Endothelial cell (in vitro differentiated cells): ENCODE results near the gene NOX3. TPM values are rescaled to one million over a fixed set of nuclear protein-coding genes. Genes with fewer than 3 reads are reported as not detected.

ENCODE experiments used
- DNase-seq: peaks from one replicate; pipeline ENCODE4 v3.0.0; 2021; ENCODE audit warnings: low spot score
- H3K27ac Mint-ChIP-seq: one replicate; pipeline ENCODE4 v1.8.0; 2021; ENCODE audit warnings: mixed read lengths, inconsistent platforms; ENCODE audit not compliant: unreplicated experiment
- H3K27me3 Mint-ChIP-seq: one replicate; pipeline ENCODE4 v1.8.0; 2021; ENCODE audit warnings: mild to moderate bottlenecking, moderate library complexity, mixed read lengths, inconsistent platforms; ENCODE audit not compliant: unreplicated experiment
- H3K36me3 Mint-ChIP-seq: one replicate; pipeline ENCODE4 v1.8.0; 2021; ENCODE audit warnings: mild to moderate bottlenecking, low read depth, mixed read lengths, inconsistent platforms; ENCODE audit not compliant: unreplicated experiment
- H3K4me1 Mint-ChIP-seq: one replicate; pipeline ENCODE4 v1.8.0; 2021; ENCODE audit warnings: mild to moderate bottlenecking, mixed read lengths, inconsistent platforms; ENCODE audit not compliant: unreplicated experiment
- H3K4me3 Mint-ChIP-seq: one replicate; pipeline ENCODE4 v1.8.0; 2021; ENCODE audit warnings: mild to moderate bottlenecking, mixed read lengths, inconsistent platforms; ENCODE audit not compliant: unreplicated experiment
- H3K9me3 Mint-ChIP-seq: one replicate; pipeline ENCODE4 v1.8.0; 2021; ENCODE audit warnings: mixed read lengths, inconsistent platforms; ENCODE audit not compliant: unreplicated experiment
- CTCF ChIP-seq: fragments of 200-600 bp; sonication (generic); IDR thresholded peaks from one replicate; pipeline ENCODE4 v1.5.0; 2021; ENCODE audit warnings: antibody characterized with exemption; ENCODE audit not compliant: unreplicated experiment
- long read RNA-seq: library from polyadenylated mRNA; unstranded; transcript quantifications from one replicate; pipeline ENCODE4 v2.0.0, GENCODE V29; 2020; ENCODE audit not compliant: unreplicated experiment
- total RNA-seq: library from RNA; stranded (reverse); fragmentation: NEBNext Ultra II Directional; extraction: Animal tissue kit (Norgen Biotek cat#: 25700); gene quantifications from one replicate; pipeline ENCODE4 v1.2.1, GENCODE V29; 2021; ENCODE audit not compliant: unreplicated experiment

Gene NOX3
- not detected for total RNA-seq
- long read RNA-seq: 0 reads

DNA sequence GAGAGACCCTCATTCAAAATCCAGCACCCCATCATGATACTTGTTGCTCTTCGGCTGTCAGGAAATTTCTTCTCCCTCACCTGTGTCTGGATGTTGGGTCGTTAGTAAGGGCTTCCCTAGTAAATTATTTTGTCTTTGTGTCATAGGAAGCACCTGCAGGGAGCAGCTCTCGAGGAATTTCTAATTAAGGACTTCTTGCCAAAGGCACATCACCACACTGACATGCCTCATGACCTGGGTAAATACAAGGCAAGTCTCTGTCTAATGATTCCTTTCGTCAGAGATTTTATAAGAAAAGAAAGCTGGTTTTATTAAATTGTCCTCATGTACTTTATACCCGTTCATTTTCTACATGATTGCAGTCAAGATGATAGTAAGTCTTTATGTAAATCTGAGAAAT lies at the start of gene NOX3:
Gene NOX3, minus strand, starts transcription at position 74 of the 400 bp plus-strand sequence. Its CDS starts 39 bp downstream, at position 35.
- no peaks in the 10 kb centered on the region for H3K9me3 Mint-ChIP-seq
- no peaks in the 10 kb centered on the region for H3K27me3 Mint-ChIP-seq
- no peak for DNase-seq
- no peaks in the 10 kb centered on the region for H3K36me3 Mint-ChIP-seq
- TF ChIP-seq CTCF: no peak
- H3K27ac Mint-ChIP-seq: no peak within 1 kb of the TSS
- H3K4me1 Mint-ChIP-seq: peaks cover 19% of the 10 kb centered on the region
- no peak within 1 kb of the TSS for H3K4me3 Mint-ChIP-seq

GRCh38 chr6:155504848-155505607 lies 49.4 kb upstream of the NOX3 start:
- DNase-seq: no peak
- Mint-ChIP-seq H3K36me3 (no peaks in the 10 kb centered on the region), H3K4me3 (no peak overlapping the region), H3K9me3 (no peaks in the 10 kb centered on the region), H3K27me3 (no peaks in the 10 kb centered on the region), H3K27ac (no peak overlapping the region), H3K4me1 (no peaks in the 10 kb centered on the region)
- TF ChIP-seq CTCF: no peak

DNA sequence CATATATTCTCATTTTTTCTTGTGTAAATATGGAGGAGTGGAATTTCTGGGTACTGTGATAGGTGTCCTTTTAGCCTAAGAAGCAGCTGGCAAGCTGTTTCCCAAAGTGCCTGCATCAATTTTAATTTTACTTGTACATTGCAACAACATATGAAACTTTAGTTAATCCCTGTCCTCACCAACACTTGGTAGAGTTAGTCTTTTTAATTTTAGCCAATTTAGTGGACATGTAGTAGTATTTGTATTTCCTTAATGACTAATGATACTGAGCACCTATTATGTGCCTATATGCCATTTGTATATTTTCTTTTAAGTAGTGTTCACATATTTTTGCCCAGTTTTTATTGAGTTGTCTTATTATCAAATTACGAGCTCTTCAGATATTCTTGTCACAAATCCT lies 46.8 kb upstream of the NOX3 start:
- no peak for DNase-seq
- H3K36me3 Mint-ChIP-seq: no peaks in the 10 kb centered on the region
- no peaks in the 10 kb centered on the region for H3K9me3 Mint-ChIP-seq
- H3K4me1 Mint-ChIP-seq: no peaks in the 10 kb centered on the region
- no peaks in the 10 kb centered on the region for H3K27me3 Mint-ChIP-seq
- no peak for TF ChIP-seq CTCF
- no peak overlapping the region for H3K4me3 Mint-ChIP-seq
- H3K27ac Mint-ChIP-seq: no peak overlapping the region

DNA sequence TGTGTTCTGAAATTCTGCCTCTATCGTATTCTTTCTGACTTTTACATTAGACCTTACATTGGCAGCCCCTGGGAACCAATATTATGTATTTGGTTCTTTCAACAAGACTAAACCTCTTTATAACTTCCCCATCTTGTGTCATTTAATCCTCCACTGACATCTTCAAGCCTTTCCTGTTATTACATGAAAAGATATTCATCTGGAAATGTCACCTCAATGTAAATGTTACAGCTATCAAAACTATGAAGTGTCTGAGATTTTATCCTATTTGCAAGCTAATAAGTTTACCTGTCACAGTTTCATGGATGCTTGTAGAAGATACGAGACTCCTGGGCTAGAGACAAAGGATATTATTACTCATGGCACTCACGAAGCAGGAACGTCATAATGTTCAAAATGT lies 43.9 kb upstream of the NOX3 start:
- H3K4me3 Mint-ChIP-seq: no peak overlapping the region
- no peaks in the 10 kb centered on the region for H3K36me3 Mint-ChIP-seq
- peaks cover 1% of the 10 kb centered on the region for H3K4me1 Mint-ChIP-seq
- no peaks in the 10 kb centered on the region for H3K9me3 Mint-ChIP-seq
- DNase-seq: no peak
- H3K27ac Mint-ChIP-seq: no peak overlapping the region
- no peak for TF ChIP-seq CTCF
- no peaks in the 10 kb centered on the region for H3K27me3 Mint-ChIP-seq

- H3K4me1 Mint-ChIP-seq: peaks cover 8% of the 10 kb centered on the region
- no peaks in the 10 kb centered on the region for H3K27me3 Mint-ChIP-seq
- H3K27ac Mint-ChIP-seq: no peak overlapping the region
- H3K36me3 Mint-ChIP-seq: no peaks in the 10 kb centered on the region
- DNase-seq: no peak
- H3K9me3 Mint-ChIP-seq: no peaks in the 10 kb centered on the region
- H3K4me3 Mint-ChIP-seq: no peak overlapping the region
- no peak for TF ChIP-seq CTCF
Observed at GRCh38 chr6:155498370-155498769, 42.7 kb upstream of the NOX3 start.
